ENCODE results near the gene TOB2. TPM values are rescaled to one million over a fixed set of nuclear protein-coding genes. Genes with fewer than 3 reads are reported as not detected.

TOB2 gene
- total RNA-seq (10 to 100 TPM; 11.6 to 17.1 TPM), polyA plus RNA-seq (10 to 100 TPM in 1 of 2 donors, 1 to 10 TPM in 1; 9.8 to 12.9 TPM)

- TF ChIP-seq HNF4A (conservative IDR thresholded peaks at IDR 0.05) (peak; percentile 36 to 64), CTCF (IDR thresholded peaks at IDR 0.05; ENCODE audit: low read depth, low read length, missing input control) (no peak), FOXA1 (IDR thresholded peaks at IDR 0.05) (peak; percentile 37), RAD21 (IDR thresholded peaks at IDR 0.05) (peak; percentile 47 to 56), FOXA2 (IDR thresholded peaks at IDR 0.05) (peak; percentile 28), JUND (IDR thresholded peaks at IDR 0.05) (no peak), ZBTB33 (IDR thresholded peaks at IDR 0.05) (no peak), TAF1 (conservative IDR thresholded peaks at IDR 0.05) (peak; percentile 98), ATF3 (IDR thresholded peaks at IDR 0.05) (no peak), NR2F2 (IDR thresholded peaks at IDR 0.05) (peak; percentile 65), GABPA (IDR thresholded peaks at IDR 0.05 in 1 of 2, conservative IDR thresholded peaks at IDR 0.05 in 1 of 2) (no peak), MAX (IDR thresholded peaks at IDR 0.05) (no peak), YY1 (IDR thresholded peaks at IDR 0.05) (peak; percentile 66), SP1 (IDR thresholded peaks at IDR 0.05) (peak; percentile 95), REST (IDR thresholded peaks at IDR 0.05) (peak; percentile 96), EGR1 (IDR thresholded peaks at IDR 0.05; ENCODE audit: low read depth in 2 of 2) (peak; percentile 16 to 61), RXRA (IDR thresholded peaks at IDR 0.05) (peak; percentile 63 to 71), HNF4G (IDR thresholded peaks at IDR 0.05) (no peak)
- DNase-seq (ENCODE audit: low spot score): peak; percentile 98
- Histone ChIP-seq H3K9ac (ENCODE audit: low read depth in 1 of 2, low read length in 2 of 2) (peak within 1 kb of the TSS; percentile 91 to 99), H3K27me3 (ENCODE audit: control insufficient read depth in 4 of 4, insufficient read depth in 4 of 4, low read length in 3 of 4) (no peaks in the 10 kb centered on the region), H3K27ac (ENCODE audit: low read depth in 1 of 2, low read length in 2 of 2) (peak within 1 kb of the TSS; percentile 90 to 100), H3K36me3 (ENCODE audit: control insufficient read depth in 4 of 4, insufficient read depth in 3 of 4, low read depth in 1 of 4, low read length in 3 of 4) (no peaks in the 10 kb centered on the region), H3K4me3 (ENCODE audit: low read depth in 1 of 3, low read length in 3 of 3) (peak within 1 kb of the TSS; percentile 69 to 98 (median 96)), H3K4me1 (ENCODE audit: control insufficient read depth in 4 of 4, insufficient read depth in 4 of 4, low read length in 3 of 4) (peaks cover 6 to 29% (median 25%) of the 10 kb centered on the region in 4 donors), H3K9me3 (ENCODE audit: control insufficient read depth in 4 of 4, low read length in 3 of 4) (no peaks in the 10 kb centered on the region)
- WGBS: under 1% methylated on average over 85 of the region's 85 CpGs
Observed at GRCh38 chr22:41446639-41447434, at the start of gene TOB2. Gene TOB2, minus strand, starts transcription at chr22:41446801. Its CDS starts 9,456 bp downstream, at chr22:41437345.

Data from liver (tissue), 9 donors.